Stimulated activated effector memory CD8-positive, alpha-beta T cell treated with anti-CD3 and anti-CD28 coated beads, Interleukin-12 subunit alpha, Interleukin-12 subunit beta, amount 100 ng/mL, for 72 hours (primary cell): ENCODE results near the gene EN2.

ENCODE experiments used
- ATAC-seq: fragments of 150-1000 bp; cut with Tn5 transposase; 2 replicates; pipeline ENCODE4 v1.10.0; 2021
- DNase-seq, 2 donors: peaks; one replicate each; pipeline ENCODE4 v3.0.0; 2021 to 2022; ENCODE audit warnings: low spot score in 2 of 2
- H3K27ac Mint-ChIP-seq: one replicate; pipeline ENCODE4 v1.8.0; 2022; ENCODE audit warnings: mild to moderate bottlenecking, mixed read lengths
- H3K36me3 Mint-ChIP-seq: one replicate; pipeline ENCODE4 v1.8.0; 2022; ENCODE audit warnings: mild to moderate bottlenecking, mixed read lengths
- H3K4me1 Mint-ChIP-seq: one replicate; pipeline ENCODE4 v1.8.0; 2022; ENCODE audit warnings: mixed read lengths
- H3K4me3 Mint-ChIP-seq: one replicate; pipeline ENCODE4 v1.8.0; 2022; ENCODE audit warnings: mild to moderate bottlenecking, mixed read lengths
- H3K9me3 Mint-ChIP-seq: one replicate; pipeline ENCODE4 v1.8.0; 2022; ENCODE audit warnings: mixed read lengths

Gene EN2

DNA sequence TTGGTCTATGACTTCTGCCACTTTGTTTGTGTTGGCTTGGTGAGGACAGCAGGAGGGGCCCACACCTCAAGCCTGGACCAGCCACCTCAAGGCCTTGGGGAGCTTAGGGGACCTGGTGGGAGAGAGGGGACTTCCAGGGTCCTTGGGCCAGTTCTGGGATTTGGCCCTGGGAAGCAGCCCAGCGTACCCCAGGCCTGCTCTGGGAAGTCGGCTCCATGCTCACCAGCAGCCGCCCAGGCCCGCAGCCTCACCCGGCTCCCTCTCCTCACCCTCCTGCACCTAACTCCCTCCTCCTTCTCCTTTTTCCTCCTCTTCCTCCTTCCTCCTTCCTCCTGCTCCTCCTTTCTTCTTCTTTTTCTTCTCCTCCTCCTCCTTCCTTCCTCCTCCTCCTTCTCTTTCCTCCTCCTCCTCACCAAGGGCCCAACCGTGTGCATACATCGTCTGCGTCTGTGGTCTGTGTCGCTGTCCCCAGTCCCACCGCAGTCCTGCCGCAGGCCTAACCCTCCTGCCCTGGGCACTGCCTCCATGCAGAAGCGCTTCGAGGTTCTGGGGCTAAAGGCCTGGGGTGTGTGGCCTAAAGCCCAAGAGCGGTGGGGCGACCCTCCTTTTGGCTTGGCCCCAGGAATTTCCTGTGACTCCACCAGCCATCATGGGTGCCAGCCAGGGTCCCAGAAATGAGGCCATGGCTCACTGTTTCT lies 5.3 kb downstream of the EN2 start:
- H3K36me3 Mint-ChIP-seq: peaks cover 7% of the 10 kb centered on the region
- no peaks in the 10 kb centered on the region for H3K9me3 Mint-ChIP-seq
- no peak for DNase-seq
- H3K27ac Mint-ChIP-seq: no peak overlapping the region
- peaks cover 8% of the 10 kb centered on the region for H3K4me1 Mint-ChIP-seq
- no peak for ATAC-seq
- H3K4me3 Mint-ChIP-seq: no peak overlapping the region

DNA sequence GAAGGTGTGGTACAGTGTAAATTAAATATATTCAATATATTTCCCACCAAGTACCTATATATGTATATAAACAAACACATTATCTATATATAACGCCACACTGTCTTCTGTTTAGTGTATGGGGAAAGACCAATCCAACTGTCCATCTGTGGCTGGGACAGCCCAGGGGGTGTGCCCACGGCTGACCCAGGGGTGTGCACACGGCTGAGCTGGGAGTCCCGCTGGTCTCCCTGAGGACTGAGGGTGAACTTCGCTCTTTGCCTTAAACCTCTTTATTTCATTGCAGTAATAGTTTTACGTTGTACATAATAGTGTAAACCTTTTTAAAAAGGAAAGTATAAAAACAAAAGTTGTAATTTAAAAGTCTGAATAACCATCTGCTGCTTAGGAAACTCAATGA lies 6.3 kb downstream of the EN2 start:
- DNase-seq (no peak), ATAC-seq (no peak)
- Mint-ChIP-seq H3K4me3 (no peak overlapping the region), H3K9me3 (no peaks in the 10 kb centered on the region), H3K27ac (no peak overlapping the region), H3K4me1 (peaks cover 14% of the 10 kb centered on the region), H3K36me3 (peaks cover 5% of the 10 kb centered on the region)

DNA sequence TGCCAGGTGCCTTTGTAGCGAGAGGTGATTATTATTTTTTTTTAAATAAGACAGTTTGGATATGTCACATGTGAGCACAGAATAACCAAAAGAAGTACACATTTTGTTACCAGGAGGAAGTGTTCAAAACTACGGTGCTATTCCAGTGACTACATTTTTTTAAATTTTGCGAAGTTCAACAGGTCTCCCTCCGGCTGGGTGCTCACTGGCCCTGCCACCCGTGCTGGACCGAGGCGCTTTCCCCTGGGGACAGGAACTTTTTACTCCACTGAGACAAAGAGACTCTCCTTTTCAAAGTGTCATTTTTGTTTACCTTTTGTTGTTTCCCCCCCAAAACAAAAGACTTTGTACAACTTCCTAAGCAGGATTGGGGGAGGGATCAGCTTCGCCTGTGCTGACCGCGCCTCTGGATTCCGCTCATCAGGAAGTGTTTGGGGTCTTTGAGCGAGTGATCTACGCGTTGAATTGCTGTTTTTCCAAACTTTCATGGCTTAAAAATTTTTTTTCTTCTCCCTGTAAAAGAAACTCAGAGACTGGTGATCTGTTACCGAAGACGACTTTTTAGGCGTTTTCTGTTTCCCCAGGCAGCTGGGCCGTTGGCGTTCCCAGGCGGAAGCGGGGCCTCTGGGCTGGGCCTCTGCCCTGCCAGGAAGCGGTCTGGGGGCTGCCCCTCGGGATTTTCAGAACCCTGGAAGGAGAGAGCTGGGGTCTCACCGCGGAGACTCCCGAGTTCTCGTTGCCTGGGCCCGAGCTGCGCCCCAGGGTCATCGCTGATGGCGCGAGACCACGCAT lies 7.2 kb downstream of the EN2 start:
- no peak for ATAC-seq
- H3K36me3 Mint-ChIP-seq: no peaks in the 10 kb centered on the region

DNA sequence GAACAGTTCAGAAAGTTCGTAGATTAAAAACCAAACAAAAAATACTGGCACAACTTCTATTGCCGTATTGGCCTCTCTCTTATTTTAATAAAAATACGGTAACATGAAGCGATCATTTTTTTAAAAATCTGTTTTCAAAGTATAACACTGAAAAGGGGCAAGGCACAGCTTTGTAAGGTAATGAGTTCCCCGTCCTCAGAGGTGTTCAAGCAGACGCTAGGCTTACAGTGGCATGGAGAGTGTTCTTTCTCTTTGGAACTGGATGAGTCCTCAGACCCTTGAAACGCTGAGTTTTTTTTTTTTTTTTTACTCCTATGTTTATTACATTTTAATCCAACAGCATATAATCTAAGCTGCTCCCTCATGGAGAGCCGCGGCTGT lies 7.8 kb downstream of the EN2 start:
- H3K27ac Mint-ChIP-seq: no peak overlapping the region
- DNase-seq (no peak), ATAC-seq (no peak)
- H3K4me1 Mint-ChIP-seq: peaks cover 10% of the 10 kb centered on the region
- H3K9me3 Mint-ChIP-seq: no peaks in the 10 kb centered on the region
- H3K4me3 Mint-ChIP-seq: no peak overlapping the region
- H3K36me3 Mint-ChIP-seq: no peaks in the 10 kb centered on the region

More for the DNA sequence above, 7.2 kb downstream of the EN2 start:
- H3K4me1 Mint-ChIP-seq: peaks cover 10% of the 10 kb centered on the region
- no peak overlapping the region for H3K27ac Mint-ChIP-seq
- DNase-seq: no peak
- H3K4me3 Mint-ChIP-seq: no peak overlapping the region
- H3K9me3 Mint-ChIP-seq: no peaks in the 10 kb centered on the region

DNA sequence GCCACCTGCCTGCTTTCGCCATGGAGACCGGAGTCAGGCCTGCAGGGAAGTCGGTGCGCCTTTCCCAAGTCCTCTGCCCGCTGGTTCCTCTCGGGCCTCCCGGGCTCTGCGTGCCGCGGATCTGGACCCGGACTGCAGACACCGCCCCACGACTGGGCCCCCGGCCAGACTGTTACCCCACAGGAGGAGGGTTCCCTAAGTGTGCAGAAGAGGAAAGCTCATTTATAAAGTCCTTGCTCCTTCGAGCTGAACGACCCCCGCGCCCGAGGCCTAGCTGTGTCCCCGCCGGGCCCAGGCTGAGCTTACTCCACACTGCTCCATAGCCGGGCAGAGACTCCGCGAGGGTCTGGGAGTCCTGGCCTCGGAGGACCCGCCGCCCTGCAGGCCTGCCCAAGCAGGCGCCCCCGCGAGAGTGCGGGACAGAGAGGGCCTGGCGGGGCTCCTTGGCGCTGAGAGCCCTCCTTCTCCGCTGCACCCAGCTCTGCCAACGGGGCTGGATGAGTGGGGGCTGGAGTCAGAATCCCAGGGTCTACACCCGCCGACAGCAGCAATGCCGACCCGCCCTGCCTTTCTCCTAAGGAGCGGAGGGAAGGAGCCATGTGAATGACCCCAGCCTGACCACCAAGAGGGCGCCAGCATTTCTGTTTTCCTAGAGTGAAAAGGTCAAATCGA lies 8.3 kb downstream of the EN2 start:
- H3K4me1 Mint-ChIP-seq: peaks cover 13% of the 10 kb centered on the region
- DNase-seq (no peak), ATAC-seq (no peak)
- H3K9me3 Mint-ChIP-seq: no peaks in the 10 kb centered on the region
- peak overlapping the region; percentile 19 for H3K4me3 Mint-ChIP-seq
- no peak overlapping the region for H3K27ac Mint-ChIP-seq
- no peaks in the 10 kb centered on the region for H3K36me3 Mint-ChIP-seq

DNA sequence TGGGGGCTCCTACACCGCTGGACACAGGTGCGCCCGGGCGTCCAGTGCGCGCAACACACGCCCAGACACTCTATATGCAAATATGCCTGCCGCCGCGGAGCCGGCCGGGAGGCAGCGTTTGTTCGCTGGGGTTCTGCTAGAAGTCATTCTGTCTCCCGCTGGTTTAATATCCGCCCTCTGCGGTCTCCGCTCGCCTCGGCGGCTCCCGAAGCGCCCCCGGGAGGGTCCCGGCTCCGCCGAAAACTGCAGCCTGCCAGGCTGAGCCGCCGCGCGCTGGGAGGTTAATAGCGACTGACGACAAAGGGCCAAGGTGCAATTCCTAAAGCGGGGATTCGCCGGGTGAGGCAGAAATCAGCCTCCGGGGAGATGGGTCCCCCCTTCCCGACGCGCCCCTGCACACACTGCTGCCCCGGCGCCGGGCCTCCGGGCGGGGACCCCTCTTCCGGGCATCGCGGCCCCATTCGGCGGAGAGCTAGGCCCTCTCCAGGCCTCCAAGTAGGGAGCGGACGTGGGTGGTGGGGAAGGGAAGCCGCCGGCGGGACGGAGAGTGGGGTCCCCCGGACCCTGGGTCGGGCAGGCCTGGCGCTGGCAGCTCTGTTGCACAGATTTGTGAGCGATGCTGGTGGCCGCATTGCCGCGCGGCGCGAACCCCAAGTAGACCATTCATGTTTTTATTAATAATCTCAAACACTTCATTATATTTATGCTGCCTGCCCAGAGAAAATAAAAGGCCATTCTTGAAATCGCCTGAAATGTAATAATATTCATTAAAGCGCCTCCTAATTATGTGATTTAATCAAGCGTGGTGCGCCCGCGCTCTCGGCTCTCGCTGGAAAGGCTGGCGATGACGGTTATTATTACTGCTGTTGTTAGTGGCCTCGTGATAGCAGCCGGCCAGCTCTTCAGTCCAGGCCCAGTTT lies 9.1 kb downstream of the EN2 start:
- ATAC-seq: peak; percentile 65
- Mint-ChIP-seq H3K9me3 (no peaks in the 10 kb centered on the region), H3K36me3 (no peaks in the 10 kb centered on the region), H3K27ac (no peak overlapping the region), H3K4me3 (peak overlapping the region; percentile 21), H3K4me1 (peaks cover 15% of the 10 kb centered on the region)
- DNase-seq: no peak

DNA sequence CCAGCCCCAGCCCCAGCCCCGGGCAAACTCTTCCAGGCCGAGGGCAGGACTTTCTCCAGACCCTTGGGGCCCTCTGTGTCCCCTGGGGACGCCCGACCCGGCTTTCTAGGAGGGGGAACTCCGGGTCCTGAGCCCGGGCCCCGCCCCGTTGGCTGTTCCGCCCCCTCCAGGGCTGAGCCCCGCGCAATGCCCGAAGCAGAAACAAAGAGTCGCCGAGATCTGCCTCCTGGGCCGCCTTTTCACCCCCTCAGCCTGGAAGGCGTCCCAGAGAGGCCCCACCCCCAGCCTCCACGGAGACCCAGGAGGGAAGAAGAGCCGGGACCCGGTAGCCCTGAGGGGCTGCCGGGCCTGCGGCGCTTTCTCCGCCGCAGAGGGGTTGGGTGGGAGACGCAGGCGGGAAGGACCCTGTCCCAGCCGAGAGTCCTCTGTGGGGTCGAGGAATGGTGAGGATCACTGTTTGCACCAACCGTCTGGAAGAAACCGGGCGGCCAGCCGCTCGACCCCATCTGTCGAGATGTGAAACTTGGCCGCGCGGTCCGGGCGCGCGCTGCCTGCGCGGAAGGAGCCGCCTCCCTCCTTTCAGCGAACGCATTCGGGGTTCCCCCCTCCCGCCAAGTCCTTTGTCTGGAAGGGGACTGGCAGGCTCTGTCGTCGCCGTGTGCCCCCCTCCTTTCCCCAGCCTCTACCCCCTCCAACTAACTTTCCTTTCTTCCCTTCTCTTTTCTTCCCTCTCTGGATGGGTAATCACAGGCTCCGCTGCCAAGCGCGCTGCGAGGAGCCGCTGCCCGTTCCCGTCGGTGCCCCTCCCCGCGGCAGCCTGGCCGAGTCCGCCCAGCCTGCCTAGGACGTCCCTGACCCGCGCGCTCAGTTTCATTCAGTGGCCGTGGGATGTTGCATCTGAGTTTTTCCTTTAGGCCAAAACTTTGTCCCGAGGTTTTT lies 10.2 kb downstream of the EN2 start:
- no peaks in the 10 kb centered on the region for H3K36me3 Mint-ChIP-seq
- H3K4me3 Mint-ChIP-seq: peak overlapping the region; percentile 21
- H3K9me3 Mint-ChIP-seq: no peaks in the 10 kb centered on the region
- DNase-seq: no peak
- ATAC-seq: peak; percentile 22
- H3K4me1 Mint-ChIP-seq: peaks cover 20% of the 10 kb centered on the region
- no peak overlapping the region for H3K27ac Mint-ChIP-seq

DNA sequence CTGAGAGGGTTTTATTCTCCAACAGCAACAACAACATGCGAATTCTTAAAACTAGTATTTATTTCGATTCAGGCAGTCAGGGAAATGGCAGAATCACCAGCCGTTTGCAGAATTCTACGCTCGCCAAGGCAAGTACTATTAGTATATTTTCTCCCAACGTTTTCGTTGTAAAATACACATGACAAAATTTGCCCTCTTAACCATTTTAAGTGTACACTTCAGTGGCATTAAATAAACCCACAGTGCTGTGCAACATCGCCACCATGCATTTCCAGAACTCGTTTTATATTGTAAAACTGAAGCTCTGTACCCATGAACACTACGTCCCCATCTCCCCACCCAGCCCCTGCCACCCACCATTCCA lies 10.8 kb downstream of the EN2 start:
- no peaks in the 10 kb centered on the region for H3K36me3 Mint-ChIP-seq
- no peaks in the 10 kb centered on the region for H3K9me3 Mint-ChIP-seq
- peaks cover 20% of the 10 kb centered on the region for H3K4me1 Mint-ChIP-seq
- H3K27ac Mint-ChIP-seq: no peak overlapping the region
- H3K4me3 Mint-ChIP-seq: peak overlapping the region; percentile 21
- ATAC-seq (no peak), DNase-seq (no peak)

DNA sequence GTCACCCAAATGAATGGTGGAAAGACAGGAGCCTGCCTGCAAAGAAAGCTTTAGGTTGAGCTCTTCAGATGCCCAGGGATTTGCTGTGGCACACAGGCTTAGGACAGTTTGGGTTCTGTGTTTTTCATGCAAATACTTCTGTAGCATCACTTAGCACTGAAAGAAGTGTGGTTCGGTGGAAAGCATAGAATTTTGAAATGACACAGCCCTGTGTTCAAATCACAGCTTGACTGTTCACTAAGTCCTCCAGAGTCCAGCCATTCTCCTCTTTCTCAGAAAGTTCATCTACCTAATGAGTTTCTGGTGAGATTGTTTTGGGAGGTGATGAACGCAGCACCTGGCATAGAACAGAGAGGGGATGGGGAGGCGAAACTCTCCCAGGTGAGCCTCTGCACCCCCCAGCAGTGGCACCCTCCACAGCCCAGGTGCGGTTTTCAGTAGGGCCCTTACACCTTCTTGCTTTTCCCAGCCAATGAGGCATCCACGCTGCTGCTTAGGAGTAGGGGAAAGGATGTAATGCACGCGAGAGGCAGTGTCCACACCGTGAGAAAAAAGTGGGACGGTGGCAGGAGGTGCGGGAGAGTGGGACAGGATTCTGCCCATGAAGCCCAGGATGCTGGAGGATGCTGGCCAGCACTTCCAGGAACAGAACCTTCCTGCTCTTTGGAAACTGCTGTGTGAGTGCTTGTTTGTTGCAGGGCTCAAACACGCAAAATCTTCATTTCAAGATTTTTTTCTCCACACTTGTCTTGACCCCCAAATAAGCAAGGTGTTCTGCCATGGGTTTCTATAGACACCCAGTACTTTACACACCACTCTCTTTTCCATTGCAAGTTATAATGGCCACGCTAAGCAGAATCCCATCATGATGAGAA lies 11.6 kb downstream of the EN2 start:
- no peak for ATAC-seq
- no peak overlapping the region for H3K27ac Mint-ChIP-seq
- H3K4me3 Mint-ChIP-seq: no peak overlapping the region
- DNase-seq: no peak
- no peaks in the 10 kb centered on the region for H3K9me3 Mint-ChIP-seq
- H3K36me3 Mint-ChIP-seq: no peaks in the 10 kb centered on the region
- peaks cover 20% of the 10 kb centered on the region for H3K4me1 Mint-ChIP-seq

DNA sequence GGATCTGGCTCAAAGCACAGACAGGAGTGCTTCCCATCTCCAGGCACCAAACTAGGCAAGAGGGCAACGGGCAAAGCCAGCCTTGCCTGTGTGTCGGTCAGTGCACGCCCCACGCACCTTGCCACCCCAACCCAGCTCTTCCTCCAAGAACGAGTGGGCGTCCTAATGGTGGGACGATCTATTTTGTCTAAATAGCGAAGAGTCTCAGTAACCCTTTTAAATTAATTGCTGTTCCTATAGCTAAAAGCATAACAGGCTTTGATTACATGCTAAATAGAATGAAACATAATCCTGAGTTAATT lies 12.2 kb downstream of the EN2 start:
- no peak overlapping the region for H3K4me3 Mint-ChIP-seq
- no peak for ATAC-seq
- H3K4me1 Mint-ChIP-seq: peaks cover 20% of the 10 kb centered on the region
- no peaks in the 10 kb centered on the region for H3K9me3 Mint-ChIP-seq
- H3K36me3 Mint-ChIP-seq: no peaks in the 10 kb centered on the region
- DNase-seq: no peak
- no peak overlapping the region for H3K27ac Mint-ChIP-seq

DNA sequence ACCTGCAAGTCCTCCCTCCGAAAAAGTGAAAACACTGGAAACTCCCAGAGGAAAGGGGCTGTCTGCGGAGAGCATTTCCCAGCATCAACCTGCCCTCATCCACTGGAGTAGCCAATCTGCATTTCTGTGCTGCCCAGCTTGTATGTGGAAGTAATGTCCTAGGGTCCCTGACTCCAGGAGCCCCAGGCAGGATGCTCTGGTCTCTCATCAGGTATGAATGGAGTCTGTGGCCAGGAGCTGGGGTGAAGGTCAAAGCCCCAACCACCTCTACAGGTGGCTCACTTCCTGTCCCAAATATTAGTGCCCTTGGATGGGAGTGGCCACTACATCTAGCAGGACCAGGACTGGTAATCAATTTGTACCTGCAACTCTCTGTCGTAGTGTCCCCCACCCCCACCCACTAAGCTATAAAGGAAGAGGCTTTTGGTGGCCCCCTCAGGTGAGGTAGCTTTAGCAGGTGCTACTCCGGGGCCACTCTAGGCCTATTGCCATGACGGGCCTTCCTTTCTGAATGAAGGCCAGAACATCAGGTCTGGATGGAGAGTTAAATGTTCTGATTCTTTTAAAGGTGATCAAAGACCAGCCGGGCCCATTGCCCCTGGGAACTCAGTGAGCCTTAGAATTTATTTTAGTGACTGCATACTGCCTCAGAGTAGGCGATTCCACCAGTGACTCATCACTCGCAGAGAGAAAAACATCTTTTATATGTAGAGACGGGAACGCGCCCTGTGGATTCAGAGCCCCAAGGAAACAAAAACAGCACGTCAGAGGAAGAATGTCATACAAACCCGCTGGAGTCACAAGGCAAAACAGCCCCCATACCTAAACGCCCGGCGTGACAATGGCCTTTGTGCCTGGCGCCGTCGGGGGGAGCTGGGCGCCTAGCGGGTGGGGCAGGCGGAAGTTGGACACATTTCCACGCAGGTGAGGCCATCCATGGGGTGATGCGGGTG lies 13.0 kb downstream of the EN2 start:
- no peak for ATAC-seq
- no peaks in the 10 kb centered on the region for H3K36me3 Mint-ChIP-seq

DNA sequence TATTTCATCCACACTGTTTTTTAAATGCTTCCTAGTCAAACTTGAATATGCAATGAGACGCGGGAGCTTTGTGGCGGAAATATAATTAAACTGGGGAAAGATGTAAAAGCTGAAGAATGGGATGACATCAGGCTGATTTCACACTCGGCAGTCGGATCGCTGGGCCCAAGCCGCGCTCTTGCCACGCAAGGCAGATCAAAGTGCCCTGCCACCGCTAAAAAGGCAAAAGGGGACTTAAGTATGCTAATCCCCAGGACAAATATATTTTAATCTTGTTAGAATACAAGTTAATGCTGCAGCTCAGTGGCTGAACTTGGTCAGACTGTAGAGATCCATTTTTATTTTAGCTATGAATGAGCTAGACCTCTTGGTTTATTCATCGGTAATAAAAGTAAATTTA lies 13.8 kb downstream of the EN2 start:
- ATAC-seq (no peak), DNase-seq (no peak)
- Mint-ChIP-seq H3K4me1 (peaks cover 20% of the 10 kb centered on the region), H3K27ac (no peak overlapping the region), H3K9me3 (peaks cover 4% of the 10 kb centered on the region), H3K4me3 (no peak overlapping the region), H3K36me3 (no peaks in the 10 kb centered on the region)

More for the DNA sequence above, 13.0 kb downstream of the EN2 start:
- H3K4me3 Mint-ChIP-seq: no peak overlapping the region
- peaks cover 20% of the 10 kb centered on the region for H3K4me1 Mint-ChIP-seq
- no peak overlapping the region for H3K27ac Mint-ChIP-seq
- H3K9me3 Mint-ChIP-seq: peaks cover 2% of the 10 kb centered on the region
- no peak for DNase-seq

DNA sequence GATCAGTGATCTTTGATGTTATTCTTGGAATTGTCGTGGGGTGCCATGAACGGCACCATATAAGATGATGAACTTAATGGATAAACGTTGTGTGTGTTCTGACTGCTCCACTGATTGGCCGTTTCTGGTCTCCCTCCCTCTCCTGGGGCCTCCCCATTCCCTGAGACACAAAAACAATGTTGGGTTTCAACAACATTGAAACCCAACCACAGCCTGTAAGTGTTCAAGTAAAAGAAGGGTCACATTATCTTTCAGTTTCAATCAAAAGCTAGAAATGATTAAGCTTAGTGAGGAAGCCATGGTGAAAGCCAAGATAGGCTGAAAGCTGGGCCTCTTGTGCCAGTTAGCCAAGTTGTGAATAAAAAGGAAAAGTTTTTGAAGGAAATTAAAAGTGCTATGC lies 19.5 kb downstream of the EN2 start:
- Mint-ChIP-seq H3K4me3 (no peak overlapping the region), H3K9me3 (peaks cover 4% of the 10 kb centered on the region), H3K27ac (no peak overlapping the region), H3K4me1 (peaks cover 10% of the 10 kb centered on the region), H3K36me3 (no peaks in the 10 kb centered on the region)
- ATAC-seq: peak; percentile 86
- DNase-seq: no peak
